ENCODE data around the gene OSTC.
"Not testable (repeated sequence)": the region's sequence is repeated elsewhere in the genome, so short reads cannot be mapped to it uniquely, and the experiment has no call there.

Gene OSTC

DNA sequence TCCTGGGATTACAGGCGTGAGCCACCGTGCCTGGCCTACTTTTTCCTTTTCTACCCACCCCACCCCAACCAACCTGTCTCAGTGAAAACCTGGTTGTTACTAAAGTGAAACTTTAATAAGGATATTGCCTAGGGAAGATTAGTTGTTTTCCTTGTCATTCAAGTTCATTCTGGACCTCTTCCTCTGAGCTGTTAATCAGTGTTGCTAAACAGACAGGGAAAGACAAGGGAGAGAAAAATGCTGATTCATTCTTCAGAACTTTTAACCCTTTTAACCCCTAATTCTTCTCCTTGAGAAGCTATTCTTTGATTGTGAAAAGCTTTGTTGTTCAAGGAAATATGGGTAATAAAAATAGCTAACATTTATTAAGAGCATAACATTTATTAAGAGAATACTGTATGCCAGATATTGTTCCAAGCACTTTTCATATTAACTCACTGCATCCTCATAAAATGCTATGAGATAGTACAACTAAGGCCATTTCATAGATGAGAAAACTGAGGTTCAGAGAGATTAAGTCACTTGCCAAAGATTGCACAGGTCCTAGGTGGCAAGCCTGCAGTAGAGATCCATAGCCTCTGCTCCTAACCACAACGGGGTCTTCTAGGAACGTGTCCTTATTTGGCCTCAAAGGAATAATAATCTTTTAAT lies 34.8 kb downstream of the OSTC start:
- DNase-seq, result no peak
- TF ChIP-seq GATA1 (IDR thresholded peaks at IDR 0.05; ENCODE audit: low read depth, low read length) (no peak), POLR2A (IDR thresholded peaks at IDR 0.05; ENCODE audit: low read length) (no peak)

DNA sequence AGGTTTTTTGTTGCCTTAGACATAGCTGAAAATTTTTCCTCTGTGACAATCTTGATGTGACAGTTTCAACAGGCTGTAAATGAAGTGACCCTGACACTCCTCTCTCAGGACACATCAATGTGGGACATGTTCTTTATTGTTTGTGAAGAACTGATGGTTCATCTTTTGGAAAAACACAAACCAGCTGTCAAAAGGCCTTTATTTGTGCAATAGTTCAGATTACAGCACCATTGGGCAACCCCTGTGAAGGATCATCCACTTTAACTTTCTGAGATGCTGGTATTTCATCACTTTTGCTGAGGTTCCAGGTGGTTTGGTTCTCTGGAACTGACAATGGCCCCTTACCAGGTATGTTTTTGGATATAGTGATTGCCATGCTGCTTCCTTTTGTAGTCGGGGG lies 40.3 kb downstream of the OSTC start:
- DNase-seq, result no peak
- TF ChIP-seq POLR2A (IDR thresholded peaks at IDR 0.05; ENCODE audit: low read length), result no peak
- TF ChIP-seq GATA1 (IDR thresholded peaks at IDR 0.05; ENCODE audit: low read depth, low read length), result no peak

DNA sequence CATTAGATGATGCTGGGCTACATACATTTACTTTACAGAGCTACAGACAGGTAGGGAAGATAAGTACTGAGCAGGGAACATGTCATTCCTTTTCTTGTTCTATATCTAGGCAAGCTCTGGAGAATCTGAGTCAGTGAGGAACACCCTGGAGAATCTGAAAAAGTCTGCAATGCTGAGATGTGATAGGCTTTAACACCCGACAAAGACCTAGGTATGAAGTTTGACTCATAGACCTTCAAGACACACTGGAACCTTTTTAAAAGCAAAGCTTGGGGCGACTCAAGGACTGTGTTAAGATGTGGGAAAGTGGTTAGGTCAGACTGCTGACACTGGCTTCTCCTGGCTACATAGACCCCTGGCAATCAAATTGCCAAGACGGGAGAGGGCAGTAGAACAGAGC lies 42.8 kb downstream of the OSTC start:
- TF ChIP-seq GATA1 (IDR thresholded peaks at IDR 0.05; ENCODE audit: low read depth, low read length) (no peak), POLR2A (IDR thresholded peaks at IDR 0.05; ENCODE audit: low read length) (no peak)

DNA sequence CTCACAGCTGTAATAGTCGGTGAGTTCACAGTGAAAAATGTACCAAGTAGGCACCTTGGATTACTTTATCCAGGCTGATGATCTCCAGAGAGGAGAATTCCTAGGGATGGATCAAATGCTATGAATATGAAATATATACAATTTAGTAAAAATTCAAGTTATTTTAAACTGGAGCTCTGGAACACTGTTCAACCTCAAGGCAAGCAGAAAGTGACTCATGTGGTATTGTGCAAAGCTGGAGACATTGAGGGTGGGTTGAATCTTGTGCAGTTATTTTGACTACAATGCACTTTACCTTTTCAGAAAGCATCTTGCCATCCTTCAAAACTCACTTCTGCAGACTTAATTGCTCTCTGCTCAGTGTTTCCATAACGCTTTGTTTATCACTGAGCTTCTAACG lies 43.4 kb downstream of the OSTC start:
- DNase-seq, result no peak
- TF ChIP-seq GATA1 (IDR thresholded peaks at IDR 0.05; ENCODE audit: low read depth, low read length) (no peak), POLR2A (IDR thresholded peaks at IDR 0.05; ENCODE audit: low read length) (no peak)

More for the DNA sequence above, 42.8 kb downstream of the OSTC start:
- no peak for DNase-seq

DNA sequence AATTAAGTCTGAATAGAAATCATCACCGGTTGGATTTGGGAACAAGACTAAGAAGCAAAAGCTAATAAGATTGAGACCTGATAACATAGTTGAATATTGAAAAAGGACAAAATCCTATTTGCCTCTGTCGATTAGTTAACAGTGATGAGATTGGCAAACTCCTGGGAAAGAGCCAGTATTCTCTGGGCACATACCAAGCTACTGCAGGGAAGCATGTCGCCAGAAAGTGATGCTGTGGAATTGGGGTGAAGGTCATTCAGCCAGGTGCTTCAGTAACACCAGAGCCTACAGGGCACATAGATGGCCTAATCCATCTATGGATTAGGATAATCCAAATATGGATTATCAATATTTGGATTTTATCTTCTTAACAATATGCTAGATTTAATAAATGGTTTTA lies 44.0 kb downstream of the OSTC start:
- DNase-seq, result no peak

DNA sequence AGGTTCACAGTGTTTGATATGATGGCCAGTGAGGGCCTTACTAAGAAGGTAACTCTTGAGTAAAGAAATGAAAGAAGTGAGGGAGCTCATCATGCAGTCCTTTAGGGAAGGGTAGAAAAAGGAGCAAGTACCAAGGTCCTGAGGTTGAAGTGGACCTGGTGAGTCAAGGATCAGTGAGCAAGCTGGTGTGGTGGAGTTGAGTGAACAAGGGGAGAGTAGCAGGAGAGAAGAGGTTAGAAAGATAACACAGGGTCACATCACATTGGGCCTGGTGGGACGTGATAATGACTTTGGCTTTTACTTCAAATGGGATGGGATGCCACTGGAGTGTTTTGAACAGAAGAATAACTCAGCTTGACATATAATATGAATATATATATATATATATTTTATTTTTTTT lies 44.7 kb downstream of the OSTC start:
- TF ChIP-seq POLR2A (IDR thresholded peaks at IDR 0.05; ENCODE audit: low read length), result no peak
- no peak for TF ChIP-seq GATA1 (IDR thresholded peaks at IDR 0.05; ENCODE audit: low read depth, low read length)
- peak; percentile 12 to 40 for DNase-seq

More for the DNA sequence above, 44.0 kb downstream of the OSTC start:
- TF ChIP-seq POLR2A (IDR thresholded peaks at IDR 0.05; ENCODE audit: low read length) (no peak), GATA1 (IDR thresholded peaks at IDR 0.05; ENCODE audit: low read depth, low read length) (no peak)

DNA sequence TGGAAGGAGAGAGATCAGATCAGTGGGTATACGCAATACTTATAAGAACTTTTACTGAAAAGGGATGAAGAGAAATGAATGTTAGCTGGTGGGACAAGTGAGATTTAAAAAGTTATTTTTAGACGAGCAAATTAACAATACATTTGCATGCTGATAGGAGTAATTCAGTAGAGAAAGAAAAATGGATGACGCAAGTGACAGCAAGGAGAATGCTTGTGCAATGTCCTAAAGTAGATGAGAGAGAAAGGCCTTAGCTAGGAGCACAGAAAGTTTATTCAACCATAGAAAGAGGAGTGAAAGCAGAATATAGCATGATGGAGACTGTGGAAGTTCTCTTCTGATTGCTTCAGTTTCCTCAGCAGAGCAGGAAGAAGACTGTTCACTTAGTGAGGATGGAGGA lies 45.8 kb downstream of the OSTC start:
- TF ChIP-seq GATA1 (IDR thresholded peaks at IDR 0.05; ENCODE audit: low read depth, low read length) (no peak), POLR2A (IDR thresholded peaks at IDR 0.05; ENCODE audit: low read length) (no peak)
- no peak for DNase-seq

DNA sequence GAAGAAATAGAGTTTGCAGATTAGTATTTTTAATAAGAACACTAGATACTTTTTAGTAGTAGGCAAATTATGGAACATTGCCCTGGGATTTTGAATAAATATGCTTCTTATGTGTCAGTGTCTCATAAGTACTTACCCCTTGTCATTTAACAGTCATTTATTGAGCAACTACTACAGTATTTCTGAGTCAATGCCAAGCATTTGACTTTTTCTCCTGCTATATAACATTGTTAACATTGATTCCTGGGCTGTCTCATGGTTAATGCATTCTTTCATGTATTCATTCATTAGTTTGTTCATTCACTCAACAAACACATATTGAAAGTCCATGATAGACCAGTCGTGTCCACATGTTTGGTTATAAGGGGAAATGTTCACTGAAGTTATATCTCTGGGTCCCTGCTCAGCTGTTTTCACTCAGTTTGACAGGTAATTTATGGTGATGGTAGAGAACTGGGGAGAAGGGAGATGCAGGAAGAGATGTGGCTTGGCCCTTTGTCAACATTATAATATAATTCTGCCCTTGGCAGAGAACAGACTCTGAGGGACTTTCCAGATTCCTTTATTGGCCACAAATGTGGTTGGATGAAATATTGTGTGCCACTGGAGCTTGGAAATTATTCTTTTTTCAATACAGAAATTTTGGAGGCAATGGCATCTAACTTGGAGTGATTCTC lies 49.8 kb downstream of the OSTC start:
- no peak for DNase-seq
- TF ChIP-seq POLR2A (IDR thresholded peaks at IDR 0.05; ENCODE audit: low read length) (no peak), GATA1 (IDR thresholded peaks at IDR 0.05; ENCODE audit: low read depth, low read length) (no peak)

DNA sequence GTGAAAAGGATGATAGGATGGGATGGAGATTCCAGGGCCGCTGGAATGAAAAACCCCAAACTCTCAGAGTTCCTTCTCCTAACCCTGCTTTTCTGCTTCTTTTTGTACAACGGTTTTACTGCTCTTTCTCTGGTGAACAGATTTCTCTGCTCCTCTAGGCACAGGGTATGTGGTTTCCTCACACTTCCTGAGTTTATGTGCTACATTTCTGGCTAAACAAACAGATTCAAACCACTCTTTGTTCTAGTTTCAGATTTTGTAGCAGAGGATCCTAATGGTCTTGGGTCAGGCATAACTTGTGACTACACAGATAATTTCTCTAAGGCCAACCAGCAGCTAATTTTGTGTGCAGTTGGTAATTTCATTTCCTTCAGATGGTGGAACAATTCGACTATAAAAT lies 52.6 kb downstream of the OSTC start:
- no peak for TF ChIP-seq GATA1 (IDR thresholded peaks at IDR 0.05; ENCODE audit: low read depth, low read length)
- no peak for TF ChIP-seq POLR2A (IDR thresholded peaks at IDR 0.05; ENCODE audit: low read length)
- DNase-seq, result no peak

DNA sequence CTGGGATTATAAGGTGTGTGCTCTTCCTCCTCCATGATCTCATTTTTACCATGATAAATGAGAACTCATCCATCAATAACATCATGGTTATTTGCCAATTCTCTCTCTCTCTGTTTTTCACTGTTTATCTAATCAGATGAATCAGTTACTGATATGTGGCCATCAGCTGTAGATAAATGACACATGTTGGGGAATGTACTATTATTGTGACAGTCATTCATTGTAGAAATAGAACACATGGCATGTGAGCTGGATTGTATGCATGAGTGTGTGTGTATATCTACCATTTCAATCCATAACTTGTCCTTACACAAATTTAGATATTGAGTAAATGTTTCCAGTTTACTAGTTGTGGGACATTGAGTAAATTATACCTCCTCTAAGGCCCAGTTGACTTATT lies 53.0 kb downstream of the OSTC start:
- DNase-seq, result no peak
- no peak for TF ChIP-seq GATA1 (IDR thresholded peaks at IDR 0.05; ENCODE audit: low read depth, low read length)
- TF ChIP-seq POLR2A (IDR thresholded peaks at IDR 0.05; ENCODE audit: low read length), result no peak

DNA sequence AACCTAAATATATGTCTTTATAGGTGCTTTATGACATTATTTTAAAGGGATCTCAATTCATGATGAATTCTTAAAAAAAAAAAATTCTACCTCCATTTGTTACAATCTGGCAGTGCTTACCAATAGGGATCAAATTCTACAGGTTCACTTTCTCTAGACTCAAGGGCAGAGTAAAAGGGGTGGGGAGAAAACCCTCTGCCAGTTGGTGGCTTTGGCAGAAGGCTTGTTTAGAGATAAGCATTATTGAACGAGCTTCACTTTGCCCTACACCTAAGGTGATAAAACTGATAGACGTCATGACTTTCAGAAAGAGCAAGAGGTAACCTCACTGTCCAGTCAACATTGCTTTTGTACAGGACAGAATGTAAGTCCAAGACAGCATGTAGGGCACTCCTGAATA lies 53.6 kb downstream of the OSTC start:
- no peak for TF ChIP-seq GATA1 (IDR thresholded peaks at IDR 0.05; ENCODE audit: low read depth, low read length)
- no peak for TF ChIP-seq POLR2A (IDR thresholded peaks at IDR 0.05; ENCODE audit: low read length)
- no peak for DNase-seq

DNA sequence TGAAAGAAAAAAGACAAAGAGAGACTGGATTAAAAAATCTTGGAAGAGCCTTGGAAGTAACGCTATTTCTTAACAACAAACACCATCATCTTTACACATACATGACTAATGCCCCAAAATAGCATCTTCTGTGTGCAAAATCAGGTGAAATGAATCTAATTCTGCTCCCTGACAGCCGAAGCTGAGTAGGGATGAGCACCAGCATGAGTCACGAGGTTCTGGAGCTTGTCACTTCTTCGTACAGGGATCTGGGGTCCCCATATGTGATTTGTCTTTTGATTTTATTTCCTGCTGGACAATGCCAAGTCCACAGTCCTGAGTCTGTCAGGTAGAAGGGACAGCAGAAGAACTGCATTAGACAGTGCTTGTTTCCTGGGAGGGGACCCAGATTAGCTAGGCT lies 55.9 kb downstream of the OSTC start:
- no peak for DNase-seq
- TF ChIP-seq GATA1 (IDR thresholded peaks at IDR 0.05; ENCODE audit: low read depth, low read length), result no peak
- no peak for TF ChIP-seq POLR2A (IDR thresholded peaks at IDR 0.05; ENCODE audit: low read length)

DNA sequence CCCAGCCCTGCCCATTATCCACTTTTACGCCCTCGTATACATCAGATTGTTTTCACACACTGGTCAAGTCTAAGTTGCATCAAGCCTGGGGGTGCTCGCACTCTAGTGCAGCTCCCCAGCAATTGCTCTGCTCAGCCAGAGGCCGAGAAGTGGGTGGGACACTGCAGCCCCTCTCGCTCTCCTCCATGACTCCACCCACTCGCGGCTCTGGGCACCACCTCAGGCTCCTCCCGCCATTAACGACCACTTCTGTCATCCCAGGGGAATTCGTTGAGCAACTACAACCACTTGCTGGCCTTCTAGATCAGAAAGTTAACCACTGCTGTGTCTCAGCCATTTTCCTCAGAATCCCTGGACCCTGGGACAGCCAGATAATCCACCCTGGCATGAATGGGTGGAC lies 58.8 kb downstream of the OSTC start:
- DNase-seq, result no peak
- no peak for TF ChIP-seq GATA1 (IDR thresholded peaks at IDR 0.05; ENCODE audit: low read depth, low read length)
- TF ChIP-seq POLR2A (IDR thresholded peaks at IDR 0.05; ENCODE audit: low read length), result no peak

DNA sequence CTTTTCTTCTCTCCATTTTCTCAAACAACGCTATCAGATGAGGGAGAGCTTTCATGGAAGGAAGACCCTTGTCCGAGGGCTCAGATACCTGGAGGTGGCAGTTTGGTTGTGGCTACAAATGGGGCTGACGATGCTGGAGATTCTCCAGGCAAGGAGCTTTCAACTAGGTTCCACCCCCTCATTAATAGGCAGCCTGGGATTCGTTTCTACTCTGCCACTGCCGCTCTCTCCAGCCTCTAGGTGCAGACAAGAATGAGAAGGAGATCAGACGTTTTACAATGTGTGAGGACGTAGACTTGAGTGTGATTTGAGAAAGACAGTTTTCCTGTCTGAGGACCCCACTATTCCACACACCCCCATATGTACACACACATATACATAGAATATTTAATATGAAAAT lies 59.3 kb downstream of the OSTC start:
- TF ChIP-seq POLR2A (IDR thresholded peaks at IDR 0.05; ENCODE audit: low read length) (no peak), GATA1 (IDR thresholded peaks at IDR 0.05; ENCODE audit: low read depth, low read length) (no peak)
- DNase-seq, result no peak

DNA sequence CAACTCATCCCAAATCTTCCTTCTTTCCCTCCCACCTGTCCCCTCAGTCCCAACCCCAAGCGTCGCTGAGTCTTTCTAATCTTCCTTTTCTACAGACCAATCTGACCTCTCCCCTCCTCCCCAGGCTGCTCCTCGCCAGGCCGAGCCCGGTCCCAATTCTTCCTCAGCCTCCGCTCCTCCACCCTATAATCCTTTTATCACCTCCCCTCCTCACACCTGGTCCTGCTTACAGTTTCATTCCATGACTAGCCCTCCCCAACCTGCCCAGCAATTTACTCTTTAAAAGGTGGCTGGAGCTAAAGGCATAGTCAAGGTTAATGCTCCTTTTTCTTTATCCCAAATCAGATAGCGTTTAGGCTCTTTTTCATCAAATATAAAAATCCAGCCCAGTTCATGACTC lies 60.2 kb downstream of the OSTC start:
- DNase-seq, result not testable (repeated sequence)
